Fibroblast of skin of abdomen (primary cell): ENCODE data around the gene SLC16A14. TPM values are rescaled to one million over a fixed set of nuclear protein-coding genes. Genes with fewer than 3 reads are reported as not detected.
A peak's percentile ranks its signal among the peaks of the same experiment; 100 is the strongest.
"Not testable (repeated sequence)": the region's sequence is repeated elsewhere in the genome, so short reads cannot be mapped to it uniquely, and the experiment has no call there.

Experiments
- DNase-seq: peaks from one replicate; pipeline ENCODE4 v3.0.0-alpha.2; 2013
- polyA plus RNA-seq, 2 experiments: library from polyadenylated mRNA; unstranded; fragments of 120-200 nt; gene quantifications; one replicate each; pipeline ENCODE4 v1.2.1, GENCODE V29; 2013; ENCODE audit not compliant: insufficient read length in 2 of 2

Gene SLC16A14
- 0.48 TPM for polyA plus RNA-seq (2013, experiment 1 of 2; ENCODE audit: insufficient read length)
- 0.45 TPM for polyA plus RNA-seq (2013, experiment 2 of 2; ENCODE audit: insufficient read length)

GRCh38 chr2:230068651-230069055, at the start of gene SLC16A14:
TSS of gene SLC16A14 (minus strand) at chr2:230068924. CDS start at chr2:230059352, 9,572 bp downstream.
- DNase-seq = peak; percentile 48

- no peak for DNase-seq
Observed at GRCh38 chr2:230106771-230107170, 38.0 kb upstream of the SLC16A14 start.

GRCh38 chr2:230101967-230102366, 33.2 kb upstream of the SLC16A14 start:
- DNase-seq = not testable (repeated sequence)

- no peak for DNase-seq
Observed at GRCh38 chr2:230097841-230098240, 29.1 kb upstream of the SLC16A14 start.

- no peak for DNase-seq
Observed at GRCh38 chr2:230097424-230097823, 28.7 kb upstream of the SLC16A14 start.

GRCh38 chr2:230090967-230091366, 22.2 kb upstream of the SLC16A14 start:
- DNase-seq = no peak

- no peak for DNase-seq
Observed at GRCh38 chr2:230085201-230085600, 16.5 kb upstream of the SLC16A14 start.

- no peak for DNase-seq
Observed at GRCh38 chr2:230077851-230078547, 9.3 kb upstream of the SLC16A14 start.

GRCh38 chr2:230076819-230077218, 8.1 kb upstream of the SLC16A14 start:
- DNase-seq = no peak

GRCh38 chr2:230075988-230076631, 7.4 kb upstream of the SLC16A14 start:
- DNase-seq = no peak

GRCh38 chr2:230071421-230071820, 2.7 kb upstream of the SLC16A14 start:
- DNase-seq = no peak

GRCh38 chr2:230069402-230069801, 678 bp upstream of the SLC16A14 start:
- no peak for DNase-seq

GRCh38 chr2:230068016-230068650, 591 bp downstream of the SLC16A14 start:
- peak; percentile 28 for DNase-seq

- no peak for DNase-seq
Observed at GRCh38 chr2:230060672-230061293, 7.9 kb downstream of the SLC16A14 start.

- peak; percentile 55 for DNase-seq
Observed at GRCh38 chr2:230053753-230054478, 14.8 kb downstream of the SLC16A14 start.

- no peak for DNase-seq
Observed at GRCh38 chr2:230052299-230052698, 16.4 kb downstream of the SLC16A14 start.

- no peak for DNase-seq
Observed at GRCh38 chr2:230050136-230050535, 18.6 kb downstream of the SLC16A14 start.

GRCh38 chr2:230048010-230048671, 20.6 kb downstream of the SLC16A14 start:
- DNase-seq = no peak

GRCh38 chr2:230046491-230046890, 22.2 kb downstream of the SLC16A14 start:
- DNase-seq = no peak

GRCh38 chr2:230043461-230043860, 25.3 kb downstream of the SLC16A14 start:
- DNase-seq = no peak

GRCh38 chr2:230043025-230043424, 25.7 kb downstream of the SLC16A14 start:
- DNase-seq = no peak

- DNase-seq = no peak
Observed at GRCh38 chr2:230042195-230042594, 26.5 kb downstream of the SLC16A14 start.
